HepG2 (cell line): Measurements from ENCODE around the gene AP4S1. TPM values are rescaled to one million over a fixed set of nuclear protein-coding genes. Genes with fewer than 3 reads are reported as not detected.

ENCODE experiments used
- BHLHE40 ChIP-seq: IDR thresholded peaks from 2 replicates; pipeline ENCODE4 v1.6.1; 2011; ENCODE audit warnings: low read length, improper control_type of control experiment
- CENPT ChIP-seq: sonication (generic); formaldehyde crosslinking; IDR thresholded peaks from 2 replicates; pipeline ENCODE4 v1.8.0; 2022; ENCODE audit warnings: low read depth, mild to moderate bottlenecking, moderate library complexity, missing genetic modification reagents
- ELF4 ChIP-seq: sonication (generic); formaldehyde crosslinking; IDR thresholded peaks from 2 replicates; pipeline ENCODE4 v1.5.0; 2020; ENCODE audit warnings: missing genetic modification reagents, mild to moderate bottlenecking, moderate library complexity, borderline replicate concordance
- HES4 ChIP-seq: sonication (generic); formaldehyde crosslinking; IDR thresholded peaks from 2 replicates; pipeline ENCODE4 v1.9.0; 2021; ENCODE audit warnings: mild to moderate bottlenecking, missing genetic modification reagents, borderline replicate concordance
- HNRNPH1 ChIP-seq: fragments of 200-400 bp; formaldehyde crosslinking; optimal IDR thresholded peaks from 2 replicates; pipeline ENCODE3; 2017; ENCODE audit warnings: mild to moderate bottlenecking, low read depth, low read length
- HNRNPL ChIP-seq: fragments of 200-400 bp; formaldehyde crosslinking; IDR thresholded peaks from 2 replicates; pipeline ENCODE4 v1.6.1; 2017; ENCODE audit warnings: mild to moderate bottlenecking, low read depth, low read length
- IRX3 ChIP-seq: sonication (generic); formaldehyde crosslinking; IDR thresholded peaks from 2 replicates; pipeline ENCODE4 v1.8.1; 2023; ENCODE audit warnings: mild to moderate bottlenecking, low read depth, missing genetic modification reagents, borderline replicate concordance
- MAX ChIP-seq: IDR thresholded peaks from 2 replicates; pipeline ENCODE4 v1.6.1; 2012; ENCODE audit warnings: inconsistent platforms
- NAIF1 ChIP-seq: sonication (generic); formaldehyde crosslinking; IDR thresholded peaks from 2 replicates; pipeline ENCODE4 v1.5.0; 2020; ENCODE audit warnings: mild to moderate bottlenecking, missing genetic modification reagents, borderline replicate concordance
- PAWR ChIP-seq: sonication (generic); formaldehyde crosslinking; IDR thresholded peaks from 2 replicates; pipeline ENCODE4 v1.4.0; 2020; ENCODE audit warnings: missing genetic modification reagents, mild to moderate bottlenecking, borderline replicate concordance
- POLR2A ChIP-seq, 2 experiments: IDR thresholded peaks; 2 replicates each; pipeline ENCODE4 v1.6.1; 2011; ENCODE audit warnings: low read depth in 2 of 2, low read length in 2 of 2, mild to moderate bottlenecking in 1 of 2, moderate library complexity in 1 of 2; ENCODE audit not compliant: insufficient read depth in 1 of 2
- POLR2G ChIP-seq: fragments of 200-400 bp; formaldehyde crosslinking; IDR thresholded peaks from 2 replicates; pipeline ENCODE4 v1.6.1; 2018; ENCODE audit warnings: mild to moderate bottlenecking, low read depth, low read length, moderate library complexity
- REPIN1 ChIP-seq: sonication (generic); formaldehyde crosslinking; IDR thresholded peaks from 2 replicates; pipeline ENCODE4 v1.8.0; 2022; ENCODE audit warnings: missing genetic modification reagents, low read depth, mild to moderate bottlenecking, borderline replicate concordance
- TOPORS ChIP-seq: sonication (generic); formaldehyde crosslinking; IDR thresholded peaks from 2 replicates; pipeline ENCODE4 v1.8.0; 2023; ENCODE audit warnings: mild to moderate bottlenecking, missing genetic modification reagents
- ZFX ChIP-seq: sonication (generic); formaldehyde crosslinking; IDR thresholded peaks from 2 replicates; pipeline ENCODE4 v1.4.0; 2020; ENCODE audit warnings: mild to moderate bottlenecking, low read depth, missing genetic modification reagents, moderate library complexity
- ZNF275 ChIP-seq: sonication (generic); formaldehyde crosslinking; IDR thresholded peaks from 2 replicates; pipeline ENCODE4 v1.8.0; 2022; ENCODE audit warnings: missing genetic modification reagents, mild to moderate bottlenecking, inconsistent platforms, borderline replicate concordance
- ZNF280D ChIP-seq: sonication (generic); formaldehyde crosslinking; IDR thresholded peaks from 2 replicates; pipeline ENCODE4 v1.5.1; 2020; ENCODE audit warnings: mild to moderate bottlenecking, missing genetic modification reagents
- ZNF839 ChIP-seq: sonication (generic); formaldehyde crosslinking; IDR thresholded peaks from 2 replicates; pipeline ENCODE4 v1.4.0; 2020; ENCODE audit warnings: missing genetic modification reagents, mild to moderate bottlenecking, borderline replicate concordance
- polyA plus RNA-seq, 8 experiments: library from polyadenylated mRNA; depleted of rRNA in 3 of 8; stranded (reverse) in 7 of 8; unstranded in 1 of 8; fragments of >200 nt; fragmentation: Illumina TruSeq in 4 of 8; extraction: Trizol in 4 of 8; gene quantifications; 2 replicates each; pipeline versions ENCODE4 v1.2.1 to v1.2.3, GENCODE V29; 2011 to 2016; ENCODE audit warnings: low read depth in 4 of 8, missing spikeins in 1 of 8, mixed read lengths in 1 of 8; ENCODE audit not compliant: insufficient read depth in 1 of 8
- total RNA-seq, 5 experiments: library from RNA; depleted of rRNA; stranded (reverse); fragments of >200 nt; fragmentation: Illumina TruSeq; extraction: Trizol; gene quantifications; 2 replicates each; pipeline ENCODE4 v1.2.3, GENCODE V29; 2016; ENCODE audit warnings: low read depth in 1 of 5

Gene AP4S1
- total and polyA plus RNA-seq, 2 of the 13 experiments (the other 11 are each of a cell fraction or from before 2014, with no cell fraction given): 3.9 to 21.1 TPM

- TF ChIP-seq MAX (no peak), NAIF1 (CRISPR knock-in tag) (peak; percentile 39; the same call in 1 of the 2 replicates), ZNF839 (no peak), HNRNPL (no peak), POLR2A (IDR thresholded peaks at IDR 0.05; ENCODE audit: insufficient read depth in 1 of 2, low read depth in 2 of 2, low read length in 2 of 2) (peak in 1 of 2 experiments; percentile 76; a peak in 2 of 4 replicates), ELF4 (CRISPR knock-in tag) (peak; percentile 2; the same call in 1 of the 2 replicates), HES4 (CRISPR knock-in tag) (peak; percentile 67; the same call in 1 of the 2 replicates), BHLHE40 (no peak), POLR2G (peak; percentile 75), PAWR (CRISPR knock-in tag) (0 out of 2 replicates have a peak, but pooled peaks have one; percentile 89), REPIN1 (CRISPR knock-in tag) (peak; percentile 58; the same call in 1 of the 2 replicates), CENPT (CRISPR knock-in tag) (0 out of 2 replicates have a peak, but pooled peaks have one; percentile 75), TOPORS (CRISPR knock-in tag) (peak; percentile 85; the same call in 1 of the 2 replicates), ZNF280D (0 out of 2 replicates have a peak, but pooled peaks have one; percentile 21), IRX3 (CRISPR knock-in tag) (no peak), ZNF275 (CRISPR knock-in tag) (peak; percentile 92; the same call in 1 of the 2 replicates), HNRNPH1 (no peak), ZFX (CRISPR knock-in tag) (peak; percentile 92)
Observed at GRCh38 chr14:31025367-31026076, at the start of gene AP4S1 (continued).
